GM19035 (cell line): Measurements from ENCODE around the gene RALA.
"Not testable (repeated sequence)": the region's sequence is repeated elsewhere in the genome, so short reads cannot be mapped to it uniquely, and the experiment has no call there.

ENCODE experiments used
- ATAC-seq: cut with Tn5 transposase; IDR thresholded peaks from one replicate; pipeline ENCODE4 v1.9.1; 2021; ENCODE audit not compliant: unreplicated experiment

RALA gene

GRCh38 chr7:39681887-39682441 is 58.6 kb downstream of the RALA start:
- no peak for ATAC-seq

DNA sequence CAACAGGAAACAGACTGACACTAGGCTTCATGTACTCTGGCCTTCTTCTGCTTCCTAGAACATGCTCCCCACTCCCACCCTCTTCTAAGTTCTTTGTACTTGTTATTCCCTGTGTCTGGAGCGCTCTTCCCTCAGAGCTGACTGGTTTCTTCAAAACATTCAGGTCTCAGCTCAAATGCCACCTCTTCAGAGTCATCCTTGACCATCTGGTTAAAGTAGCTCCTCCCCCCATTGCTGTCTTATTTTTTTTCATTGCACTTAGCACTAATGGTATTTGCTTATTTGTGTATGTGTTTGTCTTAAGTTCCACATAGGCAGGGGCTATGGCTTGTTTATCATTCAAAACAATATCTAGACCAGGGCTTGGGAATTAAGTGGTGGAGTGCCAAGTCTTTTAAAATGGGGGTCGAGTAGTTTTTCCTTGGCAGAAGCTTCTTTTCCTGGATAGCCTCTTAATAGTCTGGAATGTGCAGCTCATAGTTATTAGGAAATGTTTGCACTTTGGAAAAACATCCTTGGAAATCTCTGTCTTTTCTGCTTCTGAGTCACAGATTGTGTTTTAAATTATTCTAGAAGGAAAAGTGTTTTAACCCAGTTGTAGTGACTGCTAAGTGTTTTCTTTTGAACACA is 60.0 kb downstream of the RALA start:
- ATAC-seq = no peak

DNA sequence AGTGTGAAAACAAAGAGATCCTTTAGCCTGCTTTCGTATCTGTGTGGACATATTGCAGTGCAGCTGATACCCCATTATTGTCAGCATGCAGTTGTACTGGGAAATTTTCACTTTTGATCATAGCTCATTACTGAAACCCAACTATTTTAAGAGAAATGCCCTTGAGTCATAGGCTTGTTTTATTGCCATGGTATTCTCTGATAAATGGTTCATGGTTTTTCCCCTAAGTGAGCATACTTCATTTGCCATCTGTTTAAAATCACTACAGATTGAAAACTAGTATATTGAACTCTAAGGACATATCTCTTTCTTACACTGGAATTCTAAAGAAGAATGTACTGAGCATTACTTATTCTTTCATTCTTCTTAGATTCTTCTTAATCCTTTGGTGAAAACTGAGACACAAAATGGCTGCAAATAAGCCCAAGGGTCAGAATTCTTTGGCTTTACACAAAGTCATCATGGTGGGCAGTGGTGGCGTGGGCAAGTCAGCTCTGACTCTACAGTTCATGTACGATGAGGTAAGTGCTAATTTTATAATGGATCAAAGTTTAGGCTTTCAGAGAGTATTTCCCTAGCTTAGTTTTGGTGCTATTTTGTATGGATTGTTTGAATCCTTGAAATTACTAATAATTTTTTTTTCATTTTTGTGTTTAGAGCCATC is 63.0 kb downstream of the RALA start:
- peak; percentile 68 for ATAC-seq

- no peak for ATAC-seq
These were observed 65.5 kb downstream of the RALA start for GRCh38 chr7:39688611-39689480.

- ATAC-seq = no peak
These were observed 68.4 kb downstream of the RALA start for GRCh38 chr7:39691821-39692220.

- ATAC-seq = not testable (repeated sequence)
These were observed 69.7 kb downstream of the RALA start for GRCh38 chr7:39693086-39693485.

DNA sequence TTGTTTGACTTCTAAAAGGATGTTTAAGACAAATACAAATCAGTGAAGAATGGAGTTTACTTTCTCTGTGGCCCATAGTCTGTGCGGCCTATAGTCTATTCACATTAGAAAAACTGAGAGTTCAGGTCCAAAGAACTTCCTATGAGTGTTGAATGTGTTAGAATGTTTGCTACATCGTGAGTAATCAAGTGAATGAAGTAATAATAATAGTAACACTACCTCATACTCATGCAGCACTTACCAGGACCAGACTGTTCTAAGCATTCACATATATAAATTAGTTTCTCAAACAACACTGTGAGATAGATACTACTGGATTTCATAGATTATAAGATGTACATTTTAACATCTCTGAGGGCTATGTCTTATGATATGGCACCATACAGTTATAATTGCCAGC is 70.4 kb downstream of the RALA start:
- ATAC-seq = no peak

GRCh38 chr7:39695852-39696586 is 72.6 kb downstream of the RALA start:
- ATAC-seq = no peak

- ATAC-seq = no peak
These were observed 73.3 kb downstream of the RALA start for GRCh38 chr7:39696631-39697030.

DNA sequence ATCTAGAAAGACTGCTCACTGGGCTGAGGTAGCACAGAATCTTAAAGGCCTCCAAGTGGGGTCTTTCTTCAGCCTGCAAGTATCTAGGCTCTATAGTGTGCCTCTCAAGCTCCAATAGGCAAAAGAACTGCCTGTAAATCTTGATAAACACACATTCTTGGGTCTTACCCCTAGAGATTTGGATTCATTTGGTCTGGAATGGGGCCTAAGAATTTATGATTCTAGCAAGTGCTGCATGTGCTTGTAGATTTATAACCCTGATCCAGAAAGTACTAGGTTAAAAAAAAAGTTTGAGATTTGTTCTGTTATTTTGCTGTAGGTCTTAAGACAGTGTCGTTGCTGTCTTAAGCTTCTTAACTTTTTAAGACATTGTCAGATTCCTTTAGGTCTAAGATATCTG is 74.1 kb downstream of the RALA start:
- no peak for ATAC-seq

GRCh38 chr7:39700165-39700564 is 76.8 kb downstream of the RALA start:
- ATAC-seq = no peak

DNA sequence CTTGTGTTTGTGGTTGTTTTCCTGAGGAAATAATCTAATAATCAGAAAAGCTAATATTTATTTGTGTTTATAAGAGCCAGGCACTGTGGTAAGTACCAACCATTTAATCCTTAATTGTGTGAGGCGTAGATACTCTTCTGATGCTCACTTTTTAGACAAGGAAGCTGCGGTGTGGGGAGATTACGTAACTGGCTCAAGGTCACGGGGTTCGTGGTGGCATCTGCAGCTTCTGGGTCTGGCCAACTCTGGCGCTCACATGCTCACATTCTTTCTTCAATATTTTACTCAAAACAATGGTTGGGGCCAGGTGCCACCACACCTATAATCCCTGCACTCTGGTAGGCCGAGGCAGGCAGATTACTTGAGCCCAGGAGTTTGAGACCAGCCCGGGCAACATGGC is 77.6 kb downstream of the RALA start:
- no peak for ATAC-seq

- ATAC-seq = no peak
These were observed 78.8 kb downstream of the RALA start for GRCh38 chr7:39702133-39702532.

DNA sequence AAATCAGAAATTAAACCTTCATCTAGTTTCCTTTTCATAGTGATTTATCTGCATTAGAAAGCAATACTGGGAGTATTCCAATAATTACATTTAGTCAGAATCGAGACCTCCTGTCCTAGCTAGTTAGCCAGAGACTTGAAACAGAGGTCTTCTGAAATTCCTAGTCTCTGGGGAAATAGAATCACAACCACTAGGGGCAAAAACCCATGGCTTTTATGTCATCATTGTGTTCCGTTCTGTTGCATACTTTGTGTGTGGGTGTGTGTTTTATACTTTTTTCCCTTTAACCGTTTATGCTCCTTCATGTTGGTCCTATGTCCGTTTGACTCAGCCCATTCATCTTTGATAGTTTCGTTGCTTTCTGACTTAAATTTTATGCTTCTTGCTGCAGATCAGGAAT is 79.8 kb downstream of the RALA start:
- ATAC-seq = no peak

- no peak for ATAC-seq
These were observed 85.7 kb downstream of the RALA start for GRCh38 chr7:39709029-39709428.

GRCh38 chr7:39709768-39710311 is 86.5 kb downstream of the RALA start:
- ATAC-seq = peak; percentile 68

DNA sequence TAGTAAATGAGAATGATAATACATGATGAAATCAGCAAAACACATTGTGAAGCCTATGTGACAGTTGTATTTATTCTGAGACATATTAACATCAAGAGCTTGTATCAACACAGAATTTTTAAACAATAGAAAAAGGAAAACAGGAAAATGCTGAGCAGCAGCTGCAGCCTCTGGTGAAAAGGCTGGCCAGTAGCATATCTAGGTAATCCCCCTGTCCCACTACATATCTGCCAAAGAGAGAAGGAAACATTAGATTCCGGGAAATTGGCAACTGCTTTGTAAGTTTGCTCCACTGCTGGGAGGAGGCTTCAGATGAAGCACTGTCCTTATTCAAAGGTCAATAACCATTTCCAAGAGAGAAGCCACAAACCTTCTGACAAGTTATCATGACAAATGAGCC is 89.4 kb downstream of the RALA start:
- ATAC-seq = no peak

DNA sequence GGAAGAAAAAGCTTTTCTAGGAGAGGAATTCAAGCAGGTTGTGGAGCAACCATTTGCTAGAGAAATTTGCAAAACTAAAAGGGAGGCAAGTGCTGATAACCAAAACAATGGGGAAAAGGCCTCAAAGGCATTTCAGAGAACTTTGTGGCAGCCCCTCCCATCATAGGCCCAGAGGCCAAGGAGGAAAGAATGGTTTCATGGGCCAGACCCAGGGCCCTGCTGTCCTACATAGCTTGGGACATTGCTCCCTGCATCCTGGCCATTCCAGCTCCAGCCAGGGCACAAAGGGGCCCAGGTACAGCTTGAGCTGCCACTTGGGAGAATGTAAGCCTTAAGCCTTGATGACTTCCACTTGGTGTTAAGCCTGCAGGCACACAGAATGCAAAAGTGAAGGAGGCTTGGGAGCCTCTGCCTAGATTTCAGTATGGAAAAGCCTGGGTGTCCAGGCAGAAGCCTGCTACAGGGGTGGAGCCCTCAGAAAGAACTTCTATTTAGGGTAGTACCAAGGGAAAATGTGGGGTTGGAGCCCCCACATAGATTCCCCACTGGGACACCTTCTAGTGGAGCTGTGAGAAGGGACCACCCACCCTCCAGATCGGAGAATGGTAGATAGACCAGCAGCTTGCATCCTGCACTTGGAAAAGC is 91.2 kb downstream of the RALA start:
- ATAC-seq = no peak

DNA sequence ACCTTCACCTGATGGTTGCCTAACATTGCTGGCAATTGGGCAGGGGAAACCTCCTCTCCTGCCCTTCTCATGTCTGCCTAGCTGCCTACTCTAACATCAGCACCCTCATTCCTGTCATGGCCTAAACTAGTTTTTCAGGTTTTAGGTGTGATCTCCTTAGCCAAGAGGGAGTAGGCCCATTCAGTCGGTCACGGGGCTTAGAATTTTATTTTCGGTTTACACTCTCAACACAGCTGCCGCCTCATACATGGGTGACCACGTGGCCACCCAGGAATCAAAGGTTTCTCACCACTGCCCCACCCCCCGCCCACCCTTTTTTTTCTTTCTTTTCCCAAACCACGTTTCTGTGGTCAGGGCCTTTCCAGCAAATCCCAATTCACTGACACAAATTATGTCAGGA is 97.2 kb downstream of the RALA start:
- no peak for ATAC-seq

- no peak for ATAC-seq
These were observed 98.0 kb downstream of the RALA start for GRCh38 chr7:39721345-39721744.
